Testis (tissue), 3 donors: Measurements from ENCODE around the gene LCLAT1. TPM values are rescaled to one million over a fixed set of nuclear protein-coding genes. Genes with fewer than 3 reads are reported as not detected.

Experiments
- DNase-seq: peaks from one replicate; pipeline ENCODE4 v3.0.0-alpha.2; 2019
- H3K27ac ChIP-seq, 2 donors: fragments of 200-600 bp; sonication (generic); one replicate each; pipeline ENCODE4 v1.5.1; 2019
- H3K27me3 ChIP-seq: fragments of 200-600 bp; sonication (generic); one replicate; pipeline ENCODE4 v1.5.1; 2019
- H3K36me3 ChIP-seq: fragments of 200-600 bp; sonication (generic); one replicate; pipeline ENCODE4 v1.5.1; 2017; ENCODE audit warnings: low read depth; ENCODE audit errors: missing control alignments
- H3K4me1 ChIP-seq: fragments of 200-600 bp; sonication (generic); one replicate; pipeline ENCODE4 v1.5.1; 2019
- H3K4me3 ChIP-seq, 2 donors: fragments of 200-600 bp; sonication (generic); one replicate each; pipeline ENCODE4 v1.5.1; 2017 to 2019
- H3K9me3 ChIP-seq: fragments of 200-600 bp; sonication (generic); one replicate; pipeline ENCODE4 v1.5.1; 2017
- POLR2A ChIP-seq: fragments of 450-650 bp; IDR thresholded peaks from one replicate; pipeline ENCODE4 v1.6.1; 2017; ENCODE audit warnings: antibody characterized with exemption, mild to moderate bottlenecking, moderate library complexity
- WGBS, 2 donors: methylation state at CpG; one replicate each; pipeline ENCODE4 v1.1.5; 2018; 5-methylcytosine and 5-hydroxymethylcytosine counted together
- intact Hi-C: fragments of 100-400 bp; cut with DNase I; formaldehyde crosslinking; loops from one replicate; pipeline ENCODE4 v1.15.1; 2023; ENCODE audit warnings: low total_unique reads
- polyA plus RNA-seq: library from polyadenylated mRNA; stranded (reverse); fragments of 350-450 nt; fragmentation: Illumina TruSeq; extraction: RNeasy Lipid Tissue Mini Kit (QIAGEN cat#74804); gene quantifications from one replicate; pipeline ENCODE4 v1.2.3, GENCODE V29; 2014; ENCODE audit warnings: low read depth, low replicate concordance; ENCODE audit not compliant: insufficient read depth
- total RNA-seq, 2 donors: library from RNA; depleted of rRNA; stranded (reverse); fragments of >200 nt; gene quantifications; one replicate each; pipeline ENCODE4 v1.2.3, GENCODE V29; 2016
- TF ChIP-seq, protein P1 (sequence below), 3 experiments: fragments of 450-650 bp in 2 of 3; fragments of 200-600 bp in 1 of 3; sonication (generic) in 1 of 3; IDR thresholded peaks; one replicate each; pipeline ENCODE4 v1.5.1; 2016 to 2019; ENCODE audit warnings: antibody characterized with exemption in 3 of 3, mild to moderate bottlenecking in 2 of 3, moderate library complexity in 1 of 3

The LCLAT1 gene
- total and polyA plus RNA-seq, 3 donors from 2014 or later, result 11.1 to 39.4 (median 34.9) TPM

DNA sequence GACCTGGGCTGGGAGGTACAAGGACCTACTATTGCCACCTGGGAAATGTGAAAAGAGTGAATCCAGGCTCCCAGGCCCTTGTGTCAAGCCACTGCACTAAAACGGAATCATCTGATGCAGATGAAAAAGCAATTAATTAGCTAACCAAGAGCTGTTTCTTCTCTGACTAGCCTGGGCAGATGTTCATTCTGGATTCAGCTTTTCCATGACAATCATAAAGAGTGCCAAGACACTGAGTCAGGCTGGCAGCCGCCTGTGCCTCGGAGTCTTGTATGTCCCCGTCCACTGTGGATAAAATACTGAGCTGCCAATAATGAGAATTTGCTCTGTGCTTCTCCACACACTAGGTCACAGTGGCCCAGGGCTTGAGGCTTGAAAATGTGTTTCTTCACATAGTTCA is 21.7 kb upstream of the LCLAT1 start:
- Histone ChIP-seq H3K9me3 (no peaks in the 10 kb centered on the region), H3K36me3 (no peaks in the 10 kb centered on the region), H3K27ac (no peak overlapping the region), H3K27me3 (no peaks in the 10 kb centered on the region), H3K4me3 (no peak overlapping the region), H3K4me1 (peaks cover 7% of the 10 kb centered on the region)
- WGBS, 2 donors, result 81 to 96% methylated on average over 4 of the region's 4 CpGs
- no peak for DNase-seq
- no peak for TF ChIP-seq POLR2A
- TF ChIP-seq, protein P1, sequence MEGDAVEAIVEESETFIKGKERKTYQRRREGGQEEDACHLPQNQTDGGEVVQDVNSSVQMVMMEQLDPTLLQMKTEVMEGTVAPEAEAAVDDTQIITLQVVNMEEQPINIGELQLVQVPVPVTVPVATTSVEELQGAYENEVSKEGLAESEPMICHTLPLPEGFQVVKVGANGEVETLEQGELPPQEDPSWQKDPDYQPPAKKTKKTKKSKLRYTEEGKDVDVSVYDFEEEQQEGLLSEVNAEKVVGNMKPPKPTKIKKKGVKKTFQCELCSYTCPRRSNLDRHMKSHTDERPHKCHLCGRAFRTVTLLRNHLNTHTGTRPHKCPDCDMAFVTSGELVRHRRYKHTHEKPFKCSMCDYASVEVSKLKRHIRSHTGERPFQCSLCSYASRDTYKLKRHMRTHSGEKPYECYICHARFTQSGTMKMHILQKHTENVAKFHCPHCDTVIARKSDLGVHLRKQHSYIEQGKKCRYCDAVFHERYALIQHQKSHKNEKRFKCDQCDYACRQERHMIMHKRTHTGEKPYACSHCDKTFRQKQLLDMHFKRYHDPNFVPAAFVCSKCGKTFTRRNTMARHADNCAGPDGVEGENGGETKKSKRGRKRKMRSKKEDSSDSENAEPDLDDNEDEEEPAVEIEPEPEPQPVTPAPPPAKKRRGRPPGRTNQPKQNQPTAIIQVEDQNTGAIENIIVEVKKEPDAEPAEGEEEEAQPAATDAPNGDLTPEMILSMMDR (IDR thresholded peaks at IDR 0.05), result no peak
- intact Hi-C loops, result no loop called here

- no peaks in the 10 kb centered on the region for H3K9me3 ChIP-seq
- no peaks in the 10 kb centered on the region for H3K4me1 ChIP-seq
- WGBS, 2 donors, result 66 to 87% methylated on average over 8 of the region's 8 CpGs
- intact Hi-C loops, result no loop called here
- no peak overlapping the region for H3K4me3 ChIP-seq
- no peaks in the 10 kb centered on the region for H3K36me3 ChIP-seq
- TF ChIP-seq, protein P1 (IDR thresholded peaks at IDR 0.05), result no peak
- no peak for TF ChIP-seq POLR2A
- H3K27ac ChIP-seq, result no peak overlapping the region
- DNase-seq, result no peak
- no peaks in the 10 kb centered on the region for H3K27me3 ChIP-seq
These were observed 19.3 kb upstream of the LCLAT1 start for GRCh38 chr2:30427606-30428347.

GRCh38 chr2:30428348-30428662 is 18.7 kb upstream of the LCLAT1 start:
- TF ChIP-seq, protein P1 (IDR thresholded peaks at IDR 0.05), result no peak
- no peak for TF ChIP-seq POLR2A
- H3K36me3 ChIP-seq, result no peaks in the 10 kb centered on the region
- no peaks in the 10 kb centered on the region for H3K4me1 ChIP-seq
- intact Hi-C loops, result no loop called here
- no peak overlapping the region for H3K27ac ChIP-seq
- no peaks in the 10 kb centered on the region for H3K9me3 ChIP-seq
- DNase-seq, result no peak
- WGBS, 2 donors, result 77 to 92% methylated on average over 2 of the region's 2 CpGs
- no peaks in the 10 kb centered on the region for H3K27me3 ChIP-seq
- H3K4me3 ChIP-seq, result no peak overlapping the region

DNA sequence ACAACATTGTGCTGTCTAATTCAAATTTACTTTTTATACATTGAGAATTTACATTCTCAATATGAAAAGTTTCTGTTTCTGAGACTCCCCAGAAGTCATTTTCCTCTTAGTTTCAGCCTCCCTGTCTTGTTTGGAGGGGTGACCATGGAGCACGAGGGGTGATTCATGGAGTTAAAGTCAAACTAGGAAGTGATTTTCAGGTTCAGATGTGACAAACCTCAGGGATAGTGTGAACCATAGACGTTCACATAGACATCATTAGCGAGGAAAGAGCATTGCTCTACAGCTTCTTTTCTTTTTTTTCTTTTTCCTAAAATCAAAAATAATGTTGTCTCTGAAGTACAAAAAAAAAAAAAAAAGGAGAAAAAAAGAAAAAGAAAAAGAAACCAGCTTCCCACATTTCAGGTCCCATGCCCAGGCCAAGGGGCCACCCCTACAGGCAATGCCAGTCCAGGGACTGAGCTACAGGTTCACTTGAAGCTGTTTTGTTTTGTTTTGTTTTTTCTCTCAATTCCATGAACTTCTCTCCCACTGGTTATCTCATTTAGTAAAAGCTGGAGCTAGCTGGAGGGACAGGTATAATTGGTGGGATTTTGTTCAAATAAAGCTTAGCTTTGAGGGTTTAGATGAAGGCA is 18.1 kb upstream of the LCLAT1 start:
- no peak for DNase-seq
- no peaks in the 10 kb centered on the region for H3K27me3 ChIP-seq
- WGBS, 2 donors, result 76 to 79% methylated on average over 3 of the region's 3 CpGs
- H3K4me1 ChIP-seq, result no peaks in the 10 kb centered on the region
- TF ChIP-seq, protein P1 (IDR thresholded peaks at IDR 0.05), result no peak
- no peak for TF ChIP-seq POLR2A
- no peaks in the 10 kb centered on the region for H3K9me3 ChIP-seq
- intact Hi-C loops, result no loop called here
- no peaks in the 10 kb centered on the region for H3K36me3 ChIP-seq
- no peak overlapping the region for H3K4me3 ChIP-seq
- H3K27ac ChIP-seq, result no peak overlapping the region
